ENCODE measurements around the gene ZFP62. TPM values are rescaled to one million over a fixed set of nuclear protein-coding genes. Genes with fewer than 3 reads are reported as not detected.

The ZFP62 gene
- total RNA-seq, result 10 to 100 TPM; 37.3 to 44.6 TPM
- polyA plus RNA-seq (2013, experiment 1 of 2), result 43.3 TPM
- polyA plus RNA-seq (2013, experiment 2 of 2), result 36.4 TPM
- long read RNA-seq, experiment 1, full-length matches to known transcripts, result 3 of 8 reads
- long read RNA-seq, experiment 1, partial matches to known transcripts, result 0 of 8 reads
- long read RNA-seq, experiment 1, other reads (novel, unspliced or antisense), result 5 of 8 reads
- long read RNA-seq, experiment 2, full-length matches to known transcripts, result 18 of 33 reads
- long read RNA-seq, experiment 2, partial matches to known transcripts, result 0 of 33 reads
- long read RNA-seq, experiment 2, other reads (novel, unspliced or antisense), result 15 of 33 reads
- long read RNA-seq, experiment 3, full-length matches to known transcripts, result 52 of 107 reads
- long read RNA-seq, experiment 3, partial matches to known transcripts, result 19 of 107 reads
- long read RNA-seq, experiment 3, other reads (novel, unspliced or antisense), result 36 of 107 reads
- long read RNA-seq, experiment 4, partial matches to known transcripts, result 0 of 3 reads
- long read RNA-seq, experiment 4, other reads (novel, unspliced or antisense), result 3 of 3 reads

GRCh38 chr5:180860887-180861822 is at the start of gene ZFP62:
Gene ZFP62 (minus strand): TSS chr5:180861276. CDS start chr5:180861219, 57 bp downstream.
- Histone ChIP-seq H3K9ac (ENCODE audit: extremely low read depth, low read length, poor library complexity, severe bottlenecking) (peak within 1 kb of the TSS; percentile 60), H3K36me3 (ENCODE audit: control insufficient read depth, insufficient read depth, low read length) (peaks cover 6% of the 10 kb centered on the region), H3K4me1 (ENCODE audit: control insufficient read depth, insufficient read depth, low read length) (no peaks in the 10 kb centered on the region), H3K27ac (ENCODE audit: low read depth, low read length) (peak within 1 kb of the TSS; percentile 73), H3K4me3 (ENCODE audit: low read length) (peak within 1 kb of the TSS; percentile 87), H3K9me3 (ENCODE audit: control insufficient read depth, low read length) (no peaks in the 10 kb centered on the region), H3K27me3 (ENCODE audit: control insufficient read depth, insufficient read depth, low read length, poor library complexity, severe bottlenecking) (peaks cover 6% of the 10 kb centered on the region)
- H3K27me3 Mint-ChIP-seq (ENCODE audit: insufficient read depth), result peaks cover 9% of the 10 kb centered on the region
- 0 to 1% methylated on average over 6 to 84 of the region's 84 CpGs for WGBS, 2 experiments (ENCODE audit: insufficient coverage in 1 of 2, insufficient read length in 1 of 2)
- H3K9me3 Mint-ChIP-seq, result peaks cover 17% of the 10 kb centered on the region
- H3K4me3 Mint-ChIP-seq, result peak within 1 kb of the TSS; percentile 91
- H3K4me1 Mint-ChIP-seq, result peaks cover 5% of the 10 kb centered on the region
- peaks cover 35% of the 10 kb centered on the region for H3K36me3 Mint-ChIP-seq (ENCODE audit: low read depth)
- peak; percentile 98 for DNase-seq
- peak; percentile 22 for TF ChIP-seq CTCF (conservative IDR thresholded peaks at IDR 0.05)
- peak within 1 kb of the TSS; percentile 95 for H3K27ac Mint-ChIP-seq

- 83% methylated on average over 5 of the region's 5 CpGs for WGBS, 2 experiments (ENCODE audit: insufficient coverage in 1 of 2, insufficient read length in 1 of 2)
- Histone ChIP-seq H3K27me3 (ENCODE audit: control insufficient read depth, insufficient read depth, low read length, poor library complexity, severe bottlenecking) (no peaks in the 10 kb centered on the region), H3K27ac (ENCODE audit: low read depth, low read length) (no peak overlapping the region), H3K4me3 (ENCODE audit: low read length) (no peak overlapping the region), H3K36me3 (ENCODE audit: control insufficient read depth, insufficient read depth, low read length) (no peaks in the 10 kb centered on the region), H3K4me1 (ENCODE audit: control insufficient read depth, insufficient read depth, low read length) (no peaks in the 10 kb centered on the region), H3K9ac (ENCODE audit: extremely low read depth, low read length, poor library complexity, severe bottlenecking) (no peak overlapping the region), H3K9me3 (ENCODE audit: control insufficient read depth, low read length) (peaks cover 31% of the 10 kb centered on the region)
- no peak for DNase-seq
- peaks cover 6% of the 10 kb centered on the region for H3K9me3 Mint-ChIP-seq
- H3K36me3 Mint-ChIP-seq (ENCODE audit: low read depth), result no peaks in the 10 kb centered on the region
- peaks cover 2% of the 10 kb centered on the region for H3K27me3 Mint-ChIP-seq (ENCODE audit: insufficient read depth)
- no peak for TF ChIP-seq CTCF (conservative IDR thresholded peaks at IDR 0.05)
- H3K27ac Mint-ChIP-seq, result no peak overlapping the region
- H3K4me3 Mint-ChIP-seq, result no peak overlapping the region
- peaks cover 5% of the 10 kb centered on the region for H3K4me1 Mint-ChIP-seq
Measured at GRCh38 chr5:180910735-180911134, 49.7 kb upstream of the ZFP62 start.

GRCh38 chr5:180910182-180910581 is 49.1 kb upstream of the ZFP62 start:
- Mint-ChIP-seq H3K27ac (no peak overlapping the region), H3K4me1 (peaks cover 5% of the 10 kb centered on the region), H3K9me3 (peaks cover 6% of the 10 kb centered on the region), H3K4me3 (no peak overlapping the region), H3K36me3 (ENCODE audit: low read depth) (no peaks in the 10 kb centered on the region), H3K27me3 (ENCODE audit: insufficient read depth) (peaks cover 2% of the 10 kb centered on the region)
- no peak overlapping the region for H3K27ac ChIP-seq (ENCODE audit: low read depth, low read length)
- TF ChIP-seq CTCF (conservative IDR thresholded peaks at IDR 0.05), result no peak
- no peak for DNase-seq
- peaks cover 31% of the 10 kb centered on the region for H3K9me3 ChIP-seq (ENCODE audit: control insufficient read depth, low read length)
- no peaks in the 10 kb centered on the region for H3K4me1 ChIP-seq (ENCODE audit: control insufficient read depth, insufficient read depth, low read length)
- WGBS, 2 experiments (ENCODE audit: insufficient coverage in 1 of 2, insufficient read length in 1 of 2), result 64 to 83% methylated on average over 2 of the region's 2 CpGs
- no peak overlapping the region for H3K4me3 ChIP-seq (ENCODE audit: low read length)
- H3K36me3 ChIP-seq (ENCODE audit: control insufficient read depth, insufficient read depth, low read length), result no peaks in the 10 kb centered on the region
- no peak overlapping the region for H3K9ac ChIP-seq (ENCODE audit: extremely low read depth, low read length, poor library complexity, severe bottlenecking)
- no peaks in the 10 kb centered on the region for H3K27me3 ChIP-seq (ENCODE audit: control insufficient read depth, insufficient read depth, low read length, poor library complexity, severe bottlenecking)

All from endodermal cell (in vitro differentiated cells).